OCI-LY3 (cell line): ENCODE results near the gene NDUFB7.

Source experiments
- H2AFZ ChIP-seq: fragments of 200-600, 300-600 bp; shearing (Covaris generic); 2 replicates; pipeline ENCODE4 v1.6.0; 2014; ENCODE audit warnings: antibody characterized with exemption, low read depth, low read length
- H3K27ac ChIP-seq: fragments of 200-600, 300-600 bp; sonication (generic); 2 replicates; pipeline ENCODE4 v1.5.1; 2014; ENCODE audit warnings: mild to moderate bottlenecking, low read length, moderate library complexity, mixed read lengths
- H3K27me3 ChIP-seq: fragments of 200-600, 300-600 bp; sonication (generic); 2 replicates; pipeline ENCODE4 v1.6.1; 2014; ENCODE audit warnings: low read depth, low read length, mixed read lengths
- H3K36me3 ChIP-seq: fragments of 200-600, 300-600 bp; sonication (generic); replicated peaks from 2 replicates; pipeline ENCODE3; 2014; ENCODE audit warnings: low read depth, low read length, mixed read lengths
- H3K4me1 ChIP-seq: fragments of 300-600, 200-600 bp; sonication (generic); 2 replicates; pipeline ENCODE4 v1.6.1; 2014; ENCODE audit warnings: low read length, mixed read lengths
- H3K4me2 ChIP-seq: fragments of 200-600, 300-600 bp; sonication (generic); 2 replicates; pipeline ENCODE4 v1.6.1; 2014; ENCODE audit warnings: low read length, mixed read lengths
- H3K4me3 ChIP-seq: fragments of 300-600, 200-600 bp; sonication (generic); 2 replicates; pipeline ENCODE4 v1.5.1; 2014; ENCODE audit warnings: antibody characterized with exemption, mild to moderate bottlenecking, low read length, moderate library complexity
- H3K79me2 ChIP-seq: fragments of 300-600, 200-600 bp; shearing (Covaris generic); 2 replicates; pipeline ENCODE4 v1.6.1; 2014; ENCODE audit warnings: mild to moderate bottlenecking, low read length, mixed read lengths
- H3K9ac ChIP-seq: fragments of 300-600, 200-600 bp; shearing (Covaris generic); 2 replicates; pipeline ENCODE4 v1.6.0; 2014; ENCODE audit warnings: mild to moderate bottlenecking, low read length, moderate library complexity
- H3K9me3 ChIP-seq: fragments of 200-600, 300-600 bp; shearing (Covaris generic); 2 replicates; pipeline ENCODE4 v1.6.1; 2014; ENCODE audit warnings: low read length, mixed read lengths; ENCODE audit not compliant: insufficient read depth
- H4K20me1 ChIP-seq: fragments of 200-600, 300-600 bp; sonication (generic); 2 replicates; pipeline ENCODE4 v1.6.1; 2016; ENCODE audit warnings: low read length, mixed read lengths; ENCODE audit not compliant: insufficient read depth
- CTCF ChIP-seq: fragments of 200-600, 300-600 bp; sonication (generic); IDR thresholded peaks from 2 replicates; pipeline ENCODE4 v1.5.1; 2014; ENCODE audit warnings: antibody characterized with exemption, low read length, low read depth
- EZH2phosphoT487 ChIP-seq: fragments of 200-600 bp; shearing (Covaris generic); IDR thresholded peaks from 2 replicates; pipeline ENCODE4 v1.6.1; 2018; ENCODE audit warnings: antibody characterized with exemption, mixed run types, low read depth

NDUFB7 gene

GRCh38 chr19:14571695-14572490, at the start of gene NDUFB7:
NDUFB7 (minus strand) TSS chr19:14572066; CDS start chr19:14572000, 66 bp downstream.
- Histone ChIP-seq H3K36me3 (peaks cover 10% of the 10 kb centered on the region), H3K9ac (peak within 1 kb of the TSS; percentile 75), H4K20me1 (peaks cover 16% of the 10 kb centered on the region; the same call in 1 of the 2 replicates), H3K4me3 (peak within 1 kb of the TSS; percentile 82), H3K27ac (peak within 1 kb of the TSS; percentile 41), H2AFZ (peak within 1 kb of the TSS; percentile 52), H3K9me3 (no peaks in the 10 kb centered on the region), H3K4me2 (peak within 1 kb of the TSS; percentile 68), H3K79me2 (peaks cover 27% of the 10 kb centered on the region), H3K4me1 (peaks cover 28% of the 10 kb centered on the region), H3K27me3 (no peaks in the 10 kb centered on the region)
- TF ChIP-seq CTCF (peak; percentile 85), EZH2phosphoT487 (no peak)

- Histone ChIP-seq H3K27ac (no peak overlapping the region), H2AFZ (no peak overlapping the region), H3K36me3 (peaks cover 22% of the 10 kb centered on the region), H3K4me2 (no peak overlapping the region), H3K9ac (no peak overlapping the region), H3K27me3 (no peaks in the 10 kb centered on the region), H3K4me3 (no peak overlapping the region), H3K9me3 (peaks cover 14% of the 10 kb centered on the region), H3K4me1 (peaks cover 11% of the 10 kb centered on the region), H4K20me1 (no peaks in the 10 kb centered on the region), H3K79me2 (no peaks in the 10 kb centered on the region)
- TF ChIP-seq EZH2phosphoT487 (no peak), CTCF (no peak)
Measured at GRCh38 chr19:14619404-14619803, 47.5 kb upstream of the NDUFB7 start.

GRCh38 chr19:14616407-14616806, 44.5 kb upstream of the NDUFB7 start:
- H3K79me2 ChIP-seq = no peaks in the 10 kb centered on the region
- H3K9me3 ChIP-seq = peaks cover 14% of the 10 kb centered on the region
- H3K27ac ChIP-seq = no peak overlapping the region
- H2AFZ ChIP-seq = no peak overlapping the region
- H3K27me3 ChIP-seq = no peaks in the 10 kb centered on the region
- peaks cover 36% of the 10 kb centered on the region for H3K36me3 ChIP-seq
- no peak overlapping the region for H3K4me3 ChIP-seq
- peaks cover 30% of the 10 kb centered on the region for H3K4me1 ChIP-seq
- no peak overlapping the region for H3K9ac ChIP-seq
- no peaks in the 10 kb centered on the region for H4K20me1 ChIP-seq
- TF ChIP-seq CTCF = no peak
- TF ChIP-seq EZH2phosphoT487 = no peak
- no peak overlapping the region for H3K4me2 ChIP-seq

GRCh38 chr19:14615623-14616022, 43.8 kb upstream of the NDUFB7 start:
- no peak overlapping the region for H3K27ac ChIP-seq
- peaks cover 14% of the 10 kb centered on the region for H3K9me3 ChIP-seq
- no peak overlapping the region for H3K4me2 ChIP-seq

More at GRCh38 chr19:14615623-14616022, 43.8 kb upstream of the NDUFB7 start:
- no peaks in the 10 kb centered on the region for H3K79me2 ChIP-seq
- H3K9ac ChIP-seq = no peak overlapping the region
- peaks cover 30% of the 10 kb centered on the region for H3K4me1 ChIP-seq
- peaks cover 42% of the 10 kb centered on the region for H3K36me3 ChIP-seq
- no peak overlapping the region for H2AFZ ChIP-seq
- no peaks in the 10 kb centered on the region for H4K20me1 ChIP-seq
- no peak overlapping the region for H3K4me3 ChIP-seq
- H3K27me3 ChIP-seq = no peaks in the 10 kb centered on the region
- no peak for TF ChIP-seq CTCF
- TF ChIP-seq EZH2phosphoT487 = no peak
